T47D (cell line): ENCODE measurements around the gene ASS1.

Experiments used
- DNase-seq, 2 experiments: peaks; one replicate each; pipeline versions ENCODE4 v3.0.0 to v3.0.0-alpha.2; 2011 to 2012; ENCODE audit warnings: low read depth in 1 of 2, low spot score in 1 of 2
- JUND ChIP-seq: IDR thresholded peaks from 2 replicates; pipeline ENCODE4 v1.6.1; 2012; ENCODE audit warnings: low read depth
- in situ Hi-C: cut with HindIII; loops from 2 replicates; pipeline ENCODE4 v1.10.0; 2016; ENCODE audit warnings: low sequenced_read_pairs, low pct_unique_long_range_greater_than_20kb

ASS1 gene

GRCh38 chr9:130480673-130481072, 35.9 kb downstream of the ASS1 start:
- no peak for DNase-seq
- in situ Hi-C loops: no loop called here
- no peak for TF ChIP-seq JUND

- no peak for TF ChIP-seq JUND
- in situ Hi-C loops: no loop called here
Observed at GRCh38 chr9:130482463-130482862, 37.7 kb downstream of the ASS1 start.

GRCh38 chr9:130483371-130483971, 38.7 kb downstream of the ASS1 start:
- in situ Hi-C loops: no loop called here
- TF ChIP-seq JUND: no peak
- no peak for DNase-seq

More at GRCh38 chr9:130482463-130482862, 37.7 kb downstream of the ASS1 start:
- DNase-seq: no peak

GRCh38 chr9:130484362-130485072, 39.8 kb downstream of the ASS1 start:
- no peak for DNase-seq
- in situ Hi-C loops: no loop called here
- no peak for TF ChIP-seq JUND

- TF ChIP-seq JUND: no peak
- in situ Hi-C loops: no loop called here
- DNase-seq: no peak
Observed at GRCh38 chr9:130486103-130486502, 41.3 kb downstream of the ASS1 start.

- DNase-seq: no peak
- no peak for TF ChIP-seq JUND
- in situ Hi-C loops: no loop called here
Observed at GRCh38 chr9:130487500-130487899, 42.7 kb downstream of the ASS1 start.

GRCh38 chr9:130488621-130489330, 44.0 kb downstream of the ASS1 start:
- no peak for DNase-seq
- in situ Hi-C loops: no loop called here
- TF ChIP-seq JUND: no peak

- DNase-seq: no peak
- in situ Hi-C loops: no loop called here
- TF ChIP-seq JUND: no peak
Observed at GRCh38 chr9:130490981-130491380, 46.2 kb downstream of the ASS1 start.

GRCh38 chr9:130491830-130492482, 47.2 kb downstream of the ASS1 start:
- no peak for TF ChIP-seq JUND
- in situ Hi-C loops: no loop called here
- DNase-seq: no peak

- TF ChIP-seq JUND: no peak
- no peak for DNase-seq
- in situ Hi-C loops: no loop called here
Observed at GRCh38 chr9:130493021-130493420, 48.3 kb downstream of the ASS1 start.

- no peak for DNase-seq
- TF ChIP-seq JUND: no peak
- in situ Hi-C loops: no loop called here
Observed at GRCh38 chr9:130493476-130493875, 48.7 kb downstream of the ASS1 start.

GRCh38 chr9:130495067-130495466, 50.3 kb downstream of the ASS1 start:
- DNase-seq: no peak
- no peak for TF ChIP-seq JUND
- in situ Hi-C loops: no loop called here

GRCh38 chr9:130497139-130497538, 52.4 kb downstream of the ASS1 start:
- TF ChIP-seq JUND: no peak
- in situ Hi-C loops: no loop called here
- DNase-seq: no peak
